IPS DF 4.7 (cell line): Measurements from ENCODE around the gene TARBP2.

Source experiments
- DNase-seq: peaks from one replicate; pipeline ENCODE4 v3.0.0-alpha.2; 2013; ENCODE audit warnings: low spot score; ENCODE audit errors: extremely low read depth

The TARBP2 gene, protein sequence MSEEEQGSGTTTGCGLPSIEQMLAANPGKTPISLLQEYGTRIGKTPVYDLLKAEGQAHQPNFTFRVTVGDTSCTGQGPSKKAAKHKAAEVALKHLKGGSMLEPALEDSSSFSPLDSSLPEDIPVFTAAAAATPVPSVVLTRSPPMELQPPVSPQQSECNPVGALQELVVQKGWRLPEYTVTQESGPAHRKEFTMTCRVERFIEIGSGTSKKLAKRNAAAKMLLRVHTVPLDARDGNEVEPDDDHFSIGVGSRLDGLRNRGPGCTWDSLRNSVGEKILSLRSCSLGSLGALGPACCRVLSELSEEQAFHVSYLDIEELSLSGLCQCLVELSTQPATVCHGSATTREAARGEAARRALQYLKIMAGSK

DNA sequence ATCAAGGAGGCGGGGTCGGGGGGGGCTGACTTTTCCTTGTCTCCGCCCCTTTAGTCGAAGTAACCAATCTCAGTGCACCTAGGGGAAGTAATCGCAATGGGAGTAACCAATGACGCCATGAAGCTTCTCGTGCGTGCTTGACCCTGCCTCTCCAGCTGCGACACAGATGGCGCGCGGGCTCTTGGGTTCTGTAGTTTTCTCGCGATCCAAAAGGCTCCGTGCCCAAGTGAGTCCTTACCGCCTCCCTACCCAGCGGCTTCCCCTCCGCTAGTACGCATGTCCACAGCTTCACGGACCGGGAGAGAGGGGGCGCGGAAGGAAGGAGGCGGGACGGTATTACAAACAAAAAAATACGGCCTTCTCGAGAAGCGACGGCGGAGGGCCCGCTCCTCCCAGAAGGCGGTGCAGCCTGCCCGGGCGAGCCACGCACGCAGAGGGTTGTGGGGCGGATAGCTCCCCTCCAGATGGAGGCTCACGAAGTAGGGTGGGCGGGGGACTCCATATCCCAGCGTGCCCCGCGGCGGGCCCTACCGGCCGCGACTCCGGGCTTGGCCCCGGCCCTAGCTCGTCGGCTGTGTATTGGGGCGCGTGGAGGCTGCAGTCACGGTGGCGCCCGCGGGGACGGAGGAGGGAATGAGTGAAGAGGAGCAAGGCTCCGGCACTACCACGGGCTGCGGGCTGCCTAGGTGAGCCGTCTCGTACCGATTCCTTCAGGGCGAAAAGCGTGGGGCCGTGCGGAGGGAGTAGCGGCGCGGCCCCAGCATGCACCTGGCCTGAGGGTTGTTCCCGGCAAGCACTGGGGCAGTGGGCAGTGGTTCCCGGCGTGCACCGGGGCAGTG, at the start of gene TARBP2:
TSS of gene TARBP2 (plus strand) at position 508 of the 839 bp plus-strand sequence. CDS start at position 634, 126 bp downstream.
- DNase-seq: peak; percentile 98

DNA sequence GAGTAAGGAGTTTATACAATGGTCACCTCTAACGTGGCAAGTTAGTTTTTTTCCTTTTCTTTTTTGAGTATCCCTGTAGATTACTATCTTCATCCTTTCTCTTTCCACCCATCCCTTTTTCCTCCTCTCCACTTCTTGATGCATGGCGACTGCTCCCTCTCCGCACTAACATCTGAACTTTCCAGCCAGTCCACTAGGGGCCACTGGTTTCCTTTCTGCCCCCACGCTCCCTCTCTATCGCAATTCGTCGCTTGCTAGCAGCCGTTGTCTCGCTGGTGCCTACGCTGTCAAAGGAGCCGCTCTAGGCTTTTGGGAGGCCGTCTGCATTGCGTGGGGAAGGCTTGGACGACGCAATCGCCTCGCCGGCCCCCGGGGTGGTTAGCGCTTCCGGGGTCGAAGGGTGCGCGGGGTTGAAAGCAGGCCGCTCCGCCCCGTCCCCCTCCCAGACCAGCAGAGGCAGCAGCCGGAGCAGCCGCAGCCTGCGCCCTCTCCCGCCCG, 49.4 kb upstream of the TARBP2 start, which contains the start of gene PCBP2:
TSS of gene PCBP2 (plus strand) at position 442 of the 498 bp plus-strand sequence. CDS start 2,699 bp downstream, outside the sequence.
- peak; percentile 99 for DNase-seq

DNA sequence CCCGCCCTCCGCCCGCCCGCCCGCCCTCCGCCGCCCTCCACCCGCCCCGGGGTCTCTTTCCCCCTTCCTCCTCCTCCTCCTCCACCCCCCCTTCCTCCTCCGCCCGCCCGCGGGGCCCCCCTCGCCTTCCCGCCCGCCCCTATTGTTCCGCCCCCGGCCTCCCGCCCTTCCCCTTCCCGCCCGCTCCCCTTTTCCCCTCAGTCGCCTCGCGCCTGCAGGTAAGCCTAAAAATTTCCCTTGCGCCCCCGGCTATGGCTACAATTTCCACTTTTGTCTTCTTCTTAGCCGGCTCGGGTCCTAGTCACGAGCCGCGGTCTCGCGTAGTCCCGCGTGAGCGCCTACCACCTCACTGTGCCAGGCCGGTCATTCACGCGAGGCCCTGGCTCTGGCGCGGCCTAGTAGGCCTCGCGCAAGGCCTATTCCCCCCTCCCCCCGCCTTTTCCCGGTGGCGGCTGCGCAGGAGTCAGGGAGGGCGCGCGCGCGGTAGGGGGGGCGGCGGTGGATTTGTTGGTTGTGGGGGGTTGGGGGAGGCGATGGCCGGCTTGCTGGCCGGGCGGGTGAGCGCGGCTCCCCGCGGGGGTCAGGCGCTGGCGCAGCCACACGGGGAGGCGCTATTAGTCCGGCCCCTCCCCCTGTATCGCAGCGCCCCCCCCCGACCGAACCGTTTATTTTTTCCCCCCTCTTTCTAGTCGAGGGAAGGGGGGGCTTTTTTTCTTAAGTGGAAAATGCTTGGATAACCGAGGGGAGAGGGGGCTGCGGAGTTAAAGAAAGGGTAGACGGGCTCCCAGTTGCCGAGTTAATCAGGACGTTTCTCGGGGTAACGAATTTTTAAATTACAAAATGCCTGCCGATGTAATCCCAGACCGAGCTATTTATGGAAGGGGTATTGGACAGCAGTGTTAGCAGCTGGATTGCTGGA, 48.7 kb upstream of the TARBP2 start:
- DNase-seq: no peak

DNA sequence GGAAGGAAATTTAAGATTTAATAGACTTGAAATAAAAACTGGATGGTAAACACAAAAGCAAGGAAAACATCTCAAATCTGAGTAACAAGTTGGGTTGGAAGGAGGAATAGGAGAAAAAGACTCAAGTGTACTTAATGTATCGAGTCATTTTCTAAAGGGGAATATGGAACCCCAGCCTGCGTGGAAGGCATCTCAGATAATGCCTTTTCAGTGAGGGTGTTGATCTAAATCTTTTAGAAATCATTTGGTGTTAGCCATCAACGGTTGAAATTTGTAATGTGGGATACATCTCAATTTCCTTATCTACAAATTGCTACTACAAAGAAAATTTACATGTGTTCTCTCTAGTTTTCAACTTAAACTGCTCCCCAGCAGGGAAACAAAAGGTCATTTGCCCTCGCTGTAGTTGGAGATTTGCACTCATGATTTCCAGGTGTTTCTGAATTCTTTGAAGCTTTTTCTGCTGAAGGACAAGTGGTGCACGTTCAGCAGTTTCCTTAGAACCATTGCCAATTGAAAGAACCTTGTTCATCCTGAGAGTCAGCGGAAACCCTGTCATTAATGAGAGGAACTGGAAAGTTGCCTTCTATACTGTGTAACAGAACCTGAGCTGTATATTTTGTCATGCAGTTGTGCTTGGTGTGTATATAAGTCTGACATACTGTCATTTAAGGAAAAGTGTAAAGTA, 47.0 kb upstream of the TARBP2 start:
- no peak for DNase-seq

DNA sequence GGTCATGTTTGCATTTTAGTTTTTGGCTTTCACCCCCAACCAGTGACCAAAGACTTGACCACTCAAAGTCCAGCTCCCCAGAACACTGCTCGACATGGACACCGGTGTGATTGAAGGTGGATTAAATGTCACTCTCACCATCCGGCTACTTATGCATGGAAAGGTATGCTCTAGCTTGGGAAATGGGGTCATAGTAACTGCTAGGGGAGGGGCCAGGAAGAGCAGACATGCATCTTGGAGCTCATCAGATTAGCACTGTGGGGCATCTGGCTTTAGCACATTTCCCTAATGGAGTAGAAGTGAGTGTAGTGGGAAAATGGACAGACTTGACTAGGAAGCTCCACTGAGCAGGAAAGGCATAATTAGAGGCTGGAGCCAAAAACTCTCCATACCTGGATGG, 46.4 kb upstream of the TARBP2 start:
- no peak for DNase-seq

DNA sequence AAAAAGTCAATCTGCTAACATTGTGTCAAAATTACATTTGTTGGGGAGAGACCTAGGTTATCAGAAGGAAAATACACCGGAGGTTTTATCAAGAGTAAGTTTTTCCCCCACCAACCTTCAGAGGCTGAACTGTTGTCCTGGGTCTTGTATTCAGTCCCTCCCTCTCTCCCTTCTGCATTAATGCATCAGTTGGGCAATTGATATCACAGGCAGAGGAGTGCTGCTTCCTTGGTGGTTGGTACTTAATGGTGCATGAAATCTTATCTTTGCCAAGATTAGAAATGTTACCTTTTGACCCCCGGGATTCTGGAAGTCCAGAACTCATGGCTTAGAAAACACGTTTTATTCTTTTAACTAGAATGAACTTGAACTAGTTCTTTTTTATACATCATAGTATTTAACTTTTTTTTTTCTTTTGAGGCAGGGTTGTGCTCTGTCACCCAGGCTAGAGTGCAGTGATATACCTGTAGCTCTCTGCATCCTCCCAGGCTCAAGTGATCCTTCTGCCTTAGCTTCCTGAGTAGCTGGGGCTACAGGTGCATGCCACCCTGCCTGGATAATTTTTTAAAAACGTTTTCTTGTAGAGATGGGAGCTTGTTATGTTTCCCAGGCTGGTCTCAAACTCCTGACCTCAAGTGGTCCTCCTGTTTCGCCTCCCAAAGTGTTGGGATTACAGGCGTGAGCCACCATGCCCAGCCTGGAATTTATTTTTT, 44.3 kb upstream of the TARBP2 start:
- DNase-seq: no peak

DNA sequence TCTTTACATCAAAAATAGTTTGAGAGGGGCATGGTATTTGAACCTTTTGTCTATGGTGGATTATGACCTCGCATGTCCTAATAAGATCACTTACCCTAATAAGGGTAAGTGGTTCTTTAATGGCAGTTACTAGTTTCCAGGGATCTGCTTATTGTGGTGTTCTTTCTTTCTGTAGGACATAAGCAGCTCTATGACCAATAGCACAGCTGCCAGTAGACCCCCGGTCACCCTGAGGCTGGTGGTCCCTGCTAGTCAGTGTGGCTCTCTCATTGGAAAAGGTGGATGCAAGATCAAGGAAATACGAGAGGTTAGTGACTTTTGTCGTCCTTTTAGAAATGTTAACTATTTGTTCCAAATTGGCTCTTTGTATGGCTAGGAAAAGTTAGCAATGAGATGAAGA, 42.0 kb upstream of the TARBP2 start:
- no peak for DNase-seq

DNA sequence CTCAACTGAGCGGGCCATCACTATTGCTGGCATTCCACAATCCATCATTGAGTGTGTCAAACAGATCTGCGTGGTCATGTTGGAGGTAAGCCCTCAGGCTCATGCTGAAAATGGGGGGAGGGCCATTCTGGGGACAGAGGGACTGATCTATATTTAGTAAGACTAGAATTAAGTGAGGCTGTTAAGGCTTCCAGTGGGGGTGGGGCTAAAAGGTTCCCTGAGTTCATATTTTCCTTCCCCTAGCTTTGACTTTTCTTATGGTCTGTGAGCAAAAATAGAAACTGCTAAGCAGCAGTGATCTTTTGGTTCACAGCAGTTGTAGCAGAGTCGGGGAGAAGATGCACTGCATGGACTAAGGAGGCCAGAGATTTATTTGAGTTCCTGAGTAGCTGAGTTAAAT, 40.0 kb upstream of the TARBP2 start:
- no peak for DNase-seq

DNA sequence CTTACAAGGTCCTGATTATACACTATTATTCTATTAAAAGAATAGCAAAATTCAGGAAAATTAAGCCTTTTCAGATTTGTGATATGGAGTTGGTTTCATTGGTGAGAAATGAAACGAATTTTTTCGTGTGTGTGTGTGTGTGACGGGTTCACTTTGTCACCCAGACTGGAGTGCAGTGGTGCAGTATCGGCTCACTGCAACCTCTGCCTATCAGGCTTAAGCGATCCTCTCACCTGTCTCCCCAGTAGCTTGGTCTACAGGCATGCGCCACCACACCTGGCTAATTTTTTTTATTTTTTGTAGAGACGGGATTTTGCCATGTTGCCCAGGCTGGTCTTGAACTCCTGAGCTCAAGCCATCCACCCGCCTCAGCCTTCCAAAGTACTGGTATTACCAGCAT, 39.5 kb upstream of the TARBP2 start:
- DNase-seq: no peak

DNA sequence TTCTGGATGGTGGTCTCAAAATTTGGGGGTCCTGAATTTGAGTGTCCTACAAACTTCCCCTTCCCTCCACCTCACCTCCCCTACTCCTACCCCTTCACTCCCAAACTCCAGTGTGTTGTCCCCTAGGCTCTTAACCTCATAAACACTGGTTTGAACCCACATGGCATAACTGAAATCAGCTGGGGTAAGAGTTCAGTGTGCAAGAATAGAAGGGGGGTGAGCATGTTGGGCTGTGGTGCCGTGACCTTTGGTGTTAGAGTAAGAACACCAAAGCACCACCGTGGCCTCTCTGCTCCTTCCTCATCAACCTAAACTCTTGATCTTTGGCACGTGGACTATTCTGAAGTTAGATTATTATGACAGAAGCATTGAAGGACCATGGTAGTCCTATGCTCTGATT, 38.1 kb upstream of the TARBP2 start:
- DNase-seq: no peak

DNA sequence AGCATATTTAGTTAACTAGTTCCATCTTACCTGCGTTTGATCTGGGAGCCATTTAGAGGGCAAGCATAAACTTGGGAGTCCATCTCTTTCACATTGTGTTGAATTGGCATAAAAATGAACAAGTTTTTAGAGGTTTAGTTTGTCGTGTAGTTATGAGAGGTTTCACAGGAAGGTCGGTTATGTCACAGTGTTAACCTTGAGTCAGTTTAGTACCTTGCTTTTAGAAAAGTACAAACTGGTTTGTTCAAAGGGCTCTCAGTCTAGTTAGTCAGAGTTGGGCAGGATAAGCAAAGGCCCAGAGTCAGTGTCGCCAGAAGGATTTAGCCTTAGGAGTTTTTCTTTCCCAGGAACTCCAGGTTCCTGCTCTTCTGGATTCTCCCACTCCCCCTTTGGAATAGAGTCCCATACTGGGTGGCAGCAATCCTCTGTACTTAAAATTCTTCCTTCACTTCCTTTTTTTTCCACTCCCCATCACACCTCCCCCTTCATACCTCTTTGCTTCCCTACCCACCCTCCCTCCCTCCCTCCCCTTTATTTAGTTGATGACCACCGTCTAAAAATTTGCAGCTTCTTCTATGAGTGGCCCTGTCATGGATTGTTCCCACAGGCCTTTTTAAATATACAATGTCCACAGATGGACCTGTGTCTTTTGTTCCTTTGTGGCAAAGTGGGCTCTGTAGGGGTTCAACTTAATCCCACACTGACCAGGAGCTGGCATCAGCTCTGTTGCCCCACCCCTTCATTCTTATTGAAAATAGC, 37.1 kb upstream of the TARBP2 start:
- no peak for DNase-seq

DNA sequence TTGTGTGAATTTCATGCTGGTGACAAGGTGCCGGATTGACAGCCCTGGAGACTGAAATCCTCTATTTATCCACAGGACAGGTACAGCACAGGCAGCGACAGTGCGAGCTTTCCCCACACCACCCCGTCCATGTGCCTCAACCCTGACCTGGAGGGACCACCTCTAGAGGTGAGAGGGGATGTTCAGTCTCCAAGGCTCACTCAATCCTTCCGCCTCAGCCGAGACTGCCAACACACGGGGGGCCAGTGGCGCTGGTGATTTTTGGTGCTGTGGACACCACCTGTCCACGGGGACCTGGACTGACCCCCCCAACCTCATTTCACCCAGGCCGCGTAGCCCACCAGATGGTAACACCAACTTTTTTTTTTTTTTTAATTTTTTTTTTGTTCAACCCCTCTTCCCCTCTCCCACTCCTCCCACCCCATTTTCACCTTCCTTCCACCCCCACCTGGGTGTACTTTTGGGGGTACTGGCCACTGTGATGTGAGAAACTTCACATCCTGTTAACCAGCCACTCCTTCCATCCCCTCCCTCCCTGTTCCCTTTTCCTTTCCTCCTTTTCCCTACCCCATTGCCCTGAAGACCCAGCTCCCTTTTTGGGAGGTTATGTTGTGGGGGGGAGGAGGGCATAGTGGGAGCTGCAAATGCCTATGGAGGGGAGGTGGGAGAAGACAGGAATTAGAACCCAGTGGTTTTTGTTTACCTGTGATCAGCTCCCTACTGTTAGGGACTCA, 36.2 kb upstream of the TARBP2 start:
- DNase-seq: no peak

DNA sequence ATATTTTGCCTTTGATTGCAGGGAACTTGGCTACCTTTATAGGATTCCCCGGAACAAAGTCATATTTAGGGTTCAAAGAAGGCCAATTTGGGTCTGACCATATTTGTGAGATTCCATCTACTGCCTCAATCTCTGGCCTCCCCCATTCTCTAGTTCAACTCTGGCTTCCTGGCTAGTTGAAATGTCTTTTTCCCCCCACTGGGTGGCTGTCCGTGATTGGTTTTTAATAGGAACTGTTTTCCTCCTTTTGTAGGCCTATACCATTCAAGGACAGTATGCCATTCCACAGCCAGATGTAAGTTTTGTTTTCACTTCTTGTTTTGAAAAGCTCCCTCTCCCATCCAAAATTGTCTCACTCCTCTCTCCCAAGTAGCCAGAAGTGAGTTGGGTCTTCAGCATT, 35.4 kb upstream of the TARBP2 start:
- DNase-seq: no peak

DNA sequence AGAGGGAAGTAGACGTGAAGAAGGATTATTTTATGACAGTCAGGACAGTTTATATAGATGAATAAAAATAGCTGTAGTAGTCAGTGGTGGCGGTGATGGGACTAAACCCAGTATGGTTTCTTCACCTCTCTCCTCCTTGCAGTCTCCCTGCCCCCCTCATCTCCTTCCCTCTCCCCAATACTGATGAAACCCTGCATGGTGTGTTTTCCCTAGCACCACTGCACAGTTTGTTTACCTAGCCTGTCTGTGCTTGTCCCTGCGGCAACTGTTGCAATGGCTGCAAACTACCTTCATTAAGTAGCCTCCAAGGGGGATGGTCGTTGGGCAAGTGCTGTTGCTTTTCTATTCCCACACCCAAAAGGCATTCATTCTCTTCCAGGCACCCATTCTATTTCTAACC, 34.4 kb upstream of the TARBP2 start:
- no peak for DNase-seq

DNA sequence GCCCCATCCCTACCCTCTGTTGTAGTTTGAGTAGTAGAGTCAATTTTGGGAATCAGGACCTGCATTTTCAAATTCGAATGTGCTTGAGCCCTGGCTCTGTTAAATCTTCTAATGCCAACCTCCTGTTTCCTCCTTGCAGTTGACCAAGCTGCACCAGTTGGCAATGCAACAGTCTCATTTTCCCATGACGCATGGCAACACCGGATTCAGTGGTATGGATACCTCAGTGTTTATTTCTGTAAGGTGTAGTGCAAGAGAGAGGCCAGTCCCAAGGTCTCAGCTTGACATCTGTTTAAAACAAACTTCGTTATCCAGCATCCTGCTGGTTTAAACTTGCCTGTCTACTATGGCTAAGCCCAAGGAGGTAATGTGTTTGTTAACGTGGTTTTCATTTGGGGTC, 34.0 kb upstream of the TARBP2 start:
- DNase-seq: no peak

DNA sequence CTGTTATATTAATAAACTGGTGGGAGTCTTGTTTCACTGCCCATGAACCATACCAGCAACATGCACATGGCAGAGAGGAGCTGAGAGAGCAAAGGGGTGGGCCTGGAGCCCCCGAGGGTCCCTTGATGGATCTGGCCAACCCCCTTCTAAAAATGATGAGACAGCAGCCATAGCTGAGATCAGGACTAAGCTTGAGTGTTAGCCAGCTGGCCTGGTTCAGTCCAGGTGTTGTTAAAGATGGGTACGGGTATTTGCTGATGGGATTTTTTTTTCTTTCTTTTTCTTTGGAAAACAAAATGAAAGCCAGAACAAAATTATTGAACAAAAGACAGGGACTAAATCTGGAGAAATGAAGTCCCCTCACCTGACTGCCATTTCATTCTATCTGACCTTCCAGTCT, 33.2 kb upstream of the TARBP2 start:
- no peak for DNase-seq

DNA sequence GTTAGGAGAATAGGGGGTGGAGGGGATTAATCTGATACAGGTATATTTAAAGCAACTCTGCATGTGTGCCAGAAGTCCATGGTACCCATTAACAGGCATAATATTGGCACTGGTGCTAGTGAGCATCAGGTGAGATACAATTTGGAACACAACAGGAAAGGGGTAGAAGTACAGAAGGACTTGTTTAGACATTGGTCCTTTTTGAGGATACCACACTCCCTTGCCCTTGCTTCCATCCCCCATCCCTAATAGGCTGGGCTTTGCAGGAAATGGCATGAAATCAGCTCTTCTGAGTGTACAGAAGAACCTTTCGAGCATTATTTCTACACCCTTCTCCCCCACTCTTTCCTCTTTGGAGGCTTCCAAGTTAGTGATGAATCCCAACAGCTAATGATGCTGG, 32.8 kb upstream of the TARBP2 start:
- no peak for DNase-seq

DNA sequence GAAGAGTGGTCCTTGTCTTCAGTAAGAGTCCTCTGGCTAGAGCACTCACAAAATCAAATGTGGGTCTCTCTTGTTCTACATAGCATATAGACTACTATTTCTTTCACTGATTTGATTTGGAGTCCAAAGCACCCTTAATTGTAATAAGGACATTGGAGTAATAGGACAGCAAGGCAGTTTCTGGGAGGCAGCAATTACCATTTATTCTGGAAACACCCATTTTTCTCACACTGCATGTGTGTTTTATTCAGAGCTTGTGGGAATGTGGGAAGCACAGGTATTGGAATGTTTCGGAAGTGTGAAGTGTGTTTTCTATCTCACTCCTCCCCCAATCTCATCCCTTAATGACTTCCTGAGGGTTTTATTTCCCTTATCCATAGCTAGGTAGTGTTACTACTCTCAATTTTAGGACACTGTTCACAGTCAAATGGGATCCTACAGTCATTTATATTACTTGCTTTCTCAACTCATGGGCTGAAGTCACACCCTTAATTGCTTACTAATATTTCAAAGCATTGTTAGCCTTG, 29.0 kb upstream of the TARBP2 start:
- no peak for DNase-seq
